ENCODE measurements around the gene NOX5.

- TF ChIP-seq SMARCC2 (IDR thresholded peaks at IDR 0.05) = no peak
- no peak for TF ChIP-seq JUNB (CRISPR knock-in tag; IDR thresholded peaks at IDR 0.05; ENCODE audit: borderline replicate concordance)
- no peak for TF ChIP-seq SNAPC5 (CRISPR knock-in tag; IDR thresholded peaks at IDR 0.05; ENCODE audit: borderline replicate concordance)
- no peak for TF ChIP-seq PRDM10 (CRISPR knock-in tag; IDR thresholded peaks at IDR 0.05; ENCODE audit: low read depth)
- no peak for TF ChIP-seq THAP7 (CRISPR knock-in tag; IDR thresholded peaks at IDR 0.05)
- TF ChIP-seq SRF (IDR thresholded peaks at IDR 0.05; ENCODE audit: low read depth, low read length) = no peak
- TF ChIP-seq, protein P1, sequence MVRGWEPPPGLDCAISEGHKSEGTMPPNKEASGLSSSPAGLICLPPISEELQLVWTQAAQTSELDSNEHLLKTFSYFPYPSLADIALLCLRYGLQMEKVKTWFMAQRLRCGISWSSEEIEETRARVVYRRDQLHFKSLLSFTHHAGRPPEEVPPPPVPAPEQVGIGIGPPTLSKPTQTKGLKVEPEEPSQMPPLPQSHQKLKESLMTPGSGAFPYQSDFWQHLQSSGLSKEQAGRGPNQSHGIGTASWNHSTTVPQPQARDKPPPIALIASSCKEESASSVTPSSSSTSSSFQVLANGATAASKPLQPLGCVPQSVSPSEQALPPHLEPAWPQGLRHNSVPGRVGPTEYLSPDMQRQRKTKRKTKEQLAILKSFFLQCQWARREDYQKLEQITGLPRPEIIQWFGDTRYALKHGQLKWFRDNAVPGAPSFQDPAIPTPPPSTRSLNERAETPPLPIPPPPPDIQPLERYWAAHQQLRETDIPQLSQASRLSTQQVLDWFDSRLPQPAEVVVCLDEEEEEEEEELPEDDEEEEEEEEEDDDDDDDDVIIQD (CRISPR knock-in tag; IDR thresholded peaks at IDR 0.05; ENCODE audit: low read depth) = no peak
Measured at GRCh38 chr15:69094124-69094921, 79.8 kb downstream of the NOX5 start.
